GM18499 (cell line): Measurements from ENCODE around the gene ABLIM3.

ENCODE experiments used
- ATAC-seq: cut with Tn5 transposase; IDR thresholded peaks from one replicate; pipeline ENCODE4 v1.9.1; 2021; ENCODE audit warnings: moderate number of reproducible peaks; ENCODE audit not compliant: insufficient read depth, unreplicated experiment

The ABLIM3 gene

DNA sequence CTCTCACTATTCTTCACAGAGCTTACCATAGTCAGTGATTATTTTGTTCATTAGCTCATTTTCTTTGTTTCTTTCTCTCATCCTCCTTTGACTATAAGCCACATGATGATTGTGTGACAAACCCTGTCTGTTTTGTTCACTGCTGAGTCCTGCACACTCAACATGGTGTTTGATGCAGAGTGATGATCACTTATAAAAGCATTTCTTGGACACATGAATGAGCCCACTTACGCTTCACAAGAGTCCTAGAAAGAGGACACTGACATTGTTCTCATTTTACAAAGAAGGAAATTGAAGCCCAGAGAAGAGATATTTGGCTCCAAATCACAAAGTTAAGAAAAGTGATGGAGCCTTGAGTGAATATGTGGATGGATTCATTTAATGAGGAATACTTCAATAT is 13.4 kb downstream of the ABLIM3 start:
- no peak for ATAC-seq

- no peak for ATAC-seq
Observed at GRCh38 chr5:149156435-149157083, 15.3 kb downstream of the ABLIM3 start.

DNA sequence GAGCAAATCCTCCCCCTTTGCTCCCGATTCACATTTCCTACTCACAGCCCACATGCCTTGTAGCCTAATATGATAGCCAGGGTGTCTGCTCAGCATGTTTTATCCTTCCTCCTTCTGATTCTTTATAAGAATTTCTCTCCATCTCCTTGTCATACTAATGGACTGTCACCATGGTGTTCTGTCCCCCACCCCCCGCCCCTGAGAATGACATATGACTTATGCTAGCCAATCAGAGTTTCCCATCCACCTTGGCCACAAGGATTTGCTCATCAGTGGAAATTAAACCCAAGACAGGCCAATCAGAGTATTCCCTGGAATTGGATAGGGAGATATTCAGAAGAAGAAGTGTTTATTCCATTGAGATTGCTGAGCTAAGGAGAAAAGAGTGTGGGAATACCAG is 16.0 kb downstream of the ABLIM3 start:
- no peak for ATAC-seq

GRCh38 chr5:149160291-149160787 is 19.0 kb downstream of the ABLIM3 start:
- ATAC-seq = no peak

DNA sequence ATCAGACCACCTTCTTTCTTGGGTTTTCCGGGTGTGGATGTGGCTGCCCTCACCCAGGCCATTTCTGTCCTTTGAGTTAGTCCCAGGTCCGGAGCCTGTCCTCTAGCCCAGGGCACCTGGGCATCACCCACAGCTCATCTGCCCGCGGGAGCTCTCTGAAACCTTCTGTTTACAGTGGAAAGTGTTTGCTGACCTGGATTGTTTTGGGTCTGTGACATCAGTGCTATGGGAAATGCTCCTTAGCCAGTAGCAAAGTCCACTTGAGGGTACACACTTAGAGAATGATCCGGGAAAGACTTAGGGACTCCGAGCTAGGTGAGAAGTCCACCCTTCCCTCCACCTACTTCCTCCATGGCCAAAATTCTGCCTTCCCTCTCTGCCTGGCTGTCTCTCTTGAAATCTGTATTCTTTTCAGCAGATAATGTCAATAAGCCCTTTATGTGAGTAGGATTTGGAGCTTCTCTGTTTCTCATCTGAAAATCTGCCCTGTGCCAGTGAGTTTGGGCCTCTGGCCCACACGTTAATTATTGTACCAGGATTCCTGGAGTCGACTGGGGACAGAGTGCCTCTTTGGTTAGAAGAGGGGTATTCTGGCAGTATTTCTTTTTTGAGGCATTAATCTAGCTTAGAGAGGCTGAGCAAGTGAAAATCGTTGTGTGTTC is 19.9 kb downstream of the ABLIM3 start:
- ATAC-seq = no peak

DNA sequence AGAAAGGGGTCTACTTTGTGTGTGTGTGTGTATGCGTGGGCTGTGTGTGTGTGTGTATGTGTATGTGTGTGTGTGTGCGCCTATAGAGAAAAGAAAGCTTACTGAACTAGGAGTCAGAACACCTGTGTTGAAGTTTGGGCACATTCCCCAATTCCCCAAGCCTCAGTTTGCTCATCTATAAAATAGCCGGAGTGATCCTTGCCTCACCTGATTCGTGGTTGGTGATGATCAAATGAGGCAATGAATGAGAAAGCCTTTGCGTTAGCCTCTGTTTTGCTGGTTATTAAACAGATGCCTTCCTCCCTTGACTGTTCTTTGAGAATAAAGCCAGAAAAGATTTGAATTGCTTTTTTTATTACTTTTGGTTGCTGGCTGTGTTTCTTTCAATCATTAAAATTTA is 20.6 kb downstream of the ABLIM3 start:
- ATAC-seq = no peak

- ATAC-seq = peak; percentile 92
Observed at GRCh38 chr5:149162401-149163084, 21.2 kb downstream of the ABLIM3 start.

DNA sequence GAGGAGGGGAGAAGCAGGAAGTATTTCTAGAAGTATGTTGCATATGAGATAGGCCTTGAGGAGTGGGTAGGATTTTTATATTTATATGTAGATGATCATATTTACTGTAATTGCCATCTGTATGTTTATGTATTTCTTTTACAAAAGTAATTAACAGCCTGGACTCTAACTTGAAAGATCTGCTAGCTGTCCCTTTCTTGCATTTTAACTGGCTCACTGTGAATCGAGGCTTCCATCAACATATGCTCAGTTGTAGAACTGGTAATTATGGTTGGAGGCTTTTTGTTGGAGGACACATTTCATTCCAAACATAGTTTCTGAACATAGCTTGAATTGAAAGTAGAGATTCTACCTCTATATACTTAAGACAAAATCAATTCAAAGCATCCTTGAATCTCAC is 23.4 kb downstream of the ABLIM3 start:
- ATAC-seq = no peak

- no peak for ATAC-seq
Observed at GRCh38 chr5:149166128-149166527, 24.8 kb downstream of the ABLIM3 start.

DNA sequence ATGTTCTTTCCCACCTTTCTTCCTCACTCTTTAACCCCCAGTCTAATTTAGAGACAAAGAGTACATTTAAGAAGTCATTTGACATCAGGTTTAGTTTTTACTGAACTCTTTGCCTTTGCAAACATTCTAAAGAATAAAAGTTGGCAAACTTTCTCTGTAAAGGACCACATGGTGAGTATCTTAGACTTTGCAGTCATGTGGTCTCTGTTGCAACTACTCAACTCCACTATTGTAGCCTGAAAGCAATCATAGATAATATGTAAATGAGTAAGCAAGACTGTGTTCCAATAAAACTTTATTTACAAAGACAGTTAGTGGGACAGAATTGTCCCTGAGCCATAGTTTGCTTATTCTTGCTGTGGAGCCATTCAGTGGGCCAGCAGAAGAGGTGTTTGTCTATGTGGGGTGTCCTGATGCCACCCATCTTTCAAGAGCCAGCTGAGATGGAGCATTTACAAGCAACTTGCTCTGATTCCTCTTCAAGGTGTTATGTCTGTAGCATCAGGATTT is 25.4 kb downstream of the ABLIM3 start:
- ATAC-seq = no peak

- no peak for ATAC-seq
Observed at GRCh38 chr5:149168276-149168906, 27.1 kb downstream of the ABLIM3 start.

DNA sequence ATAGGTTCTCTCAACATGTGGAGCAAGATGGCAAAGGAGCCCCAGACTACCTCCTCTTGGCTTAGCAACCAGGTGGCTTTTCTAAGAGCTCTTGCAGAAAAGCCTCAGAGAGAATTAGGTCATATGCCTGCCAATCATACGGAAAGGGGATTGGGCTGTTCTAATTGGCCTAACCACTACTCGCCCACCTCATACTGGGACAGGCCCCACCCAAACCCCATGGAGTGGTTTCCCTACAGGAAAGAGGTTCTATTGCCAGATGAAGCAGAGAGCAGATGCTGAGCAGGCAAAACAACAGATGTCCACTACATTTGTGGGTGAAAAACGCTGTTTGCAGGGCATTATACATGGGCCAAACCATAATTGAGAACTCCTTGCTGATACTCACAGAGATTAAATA is 29.0 kb downstream of the ABLIM3 start:
- no peak for ATAC-seq

DNA sequence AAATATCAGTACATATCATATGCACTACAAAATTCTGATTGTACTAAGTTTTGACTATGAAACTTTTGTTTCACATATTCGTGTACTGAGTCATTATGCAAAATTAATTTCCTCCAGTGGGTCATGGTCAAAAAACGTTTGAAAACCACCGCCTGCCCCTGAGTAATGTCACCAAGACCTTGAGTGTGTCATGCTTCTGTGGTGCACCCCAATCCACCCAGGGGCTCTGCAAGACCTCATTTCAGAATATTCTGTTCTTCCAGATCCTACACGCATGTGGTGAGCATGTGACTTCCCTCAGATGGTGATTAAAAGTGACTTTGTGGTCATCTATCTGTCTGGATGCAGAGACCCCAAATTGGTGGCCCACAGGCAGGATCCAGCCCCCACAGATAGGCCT is 31.0 kb downstream of the ABLIM3 start:
- ATAC-seq = peak; percentile 92

DNA sequence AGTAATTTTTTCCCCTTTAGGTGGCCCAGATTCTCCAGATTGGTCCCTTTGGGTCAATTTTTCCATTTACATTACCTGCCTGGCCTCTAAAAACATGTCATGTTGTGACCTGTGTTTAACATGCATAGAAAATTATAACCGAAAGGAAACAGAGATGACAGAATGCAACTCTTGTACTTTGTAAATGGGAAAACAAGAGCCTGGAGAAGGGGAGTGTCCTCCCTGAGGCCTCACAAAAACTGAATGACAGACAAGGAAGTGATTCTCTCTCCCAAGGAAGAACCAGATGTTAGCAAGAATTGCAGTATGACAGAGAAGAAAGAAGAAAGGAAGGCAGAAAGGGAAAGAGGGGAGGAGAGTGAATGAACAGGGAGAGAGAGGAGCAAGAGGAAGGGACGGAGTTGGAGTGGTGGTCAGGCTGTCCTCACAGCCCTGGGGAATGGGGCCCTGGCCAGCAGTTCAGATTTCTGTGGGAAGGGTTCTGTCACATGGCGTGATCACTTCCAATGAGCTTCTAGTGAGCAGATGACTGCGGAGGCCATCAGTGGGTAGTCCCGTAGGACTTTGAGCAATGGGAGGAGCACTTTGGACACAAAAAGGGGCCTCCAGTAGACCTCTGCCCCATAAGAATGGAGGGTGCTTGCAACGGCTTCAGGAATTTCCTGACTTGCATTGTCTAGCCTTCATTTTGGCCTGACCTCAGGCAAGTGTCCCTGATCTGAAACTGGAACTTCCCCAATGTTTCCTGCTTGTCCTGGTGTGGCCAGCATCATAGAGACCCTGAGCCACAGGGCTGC is 31.6 kb downstream of the ABLIM3 start:
- no peak for ATAC-seq

DNA sequence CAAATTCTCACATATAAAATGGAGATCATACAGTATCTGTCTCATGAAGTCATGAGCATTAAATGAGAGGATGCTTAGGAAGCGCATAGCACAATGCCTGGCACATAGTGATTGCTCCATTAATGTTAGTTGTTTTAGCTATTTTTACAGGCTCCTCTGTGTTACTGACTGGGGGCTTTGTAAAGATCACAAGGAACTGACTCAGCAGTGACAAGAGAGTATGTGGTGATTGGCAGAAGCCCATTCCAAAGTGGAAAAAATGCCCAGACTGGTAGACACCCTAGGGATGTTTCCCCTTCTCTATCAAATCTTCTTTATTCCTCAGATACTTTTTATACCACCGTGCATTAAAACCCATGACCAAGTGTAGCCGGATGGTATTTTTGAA is 33.5 kb downstream of the ABLIM3 start:
- ATAC-seq = no peak

DNA sequence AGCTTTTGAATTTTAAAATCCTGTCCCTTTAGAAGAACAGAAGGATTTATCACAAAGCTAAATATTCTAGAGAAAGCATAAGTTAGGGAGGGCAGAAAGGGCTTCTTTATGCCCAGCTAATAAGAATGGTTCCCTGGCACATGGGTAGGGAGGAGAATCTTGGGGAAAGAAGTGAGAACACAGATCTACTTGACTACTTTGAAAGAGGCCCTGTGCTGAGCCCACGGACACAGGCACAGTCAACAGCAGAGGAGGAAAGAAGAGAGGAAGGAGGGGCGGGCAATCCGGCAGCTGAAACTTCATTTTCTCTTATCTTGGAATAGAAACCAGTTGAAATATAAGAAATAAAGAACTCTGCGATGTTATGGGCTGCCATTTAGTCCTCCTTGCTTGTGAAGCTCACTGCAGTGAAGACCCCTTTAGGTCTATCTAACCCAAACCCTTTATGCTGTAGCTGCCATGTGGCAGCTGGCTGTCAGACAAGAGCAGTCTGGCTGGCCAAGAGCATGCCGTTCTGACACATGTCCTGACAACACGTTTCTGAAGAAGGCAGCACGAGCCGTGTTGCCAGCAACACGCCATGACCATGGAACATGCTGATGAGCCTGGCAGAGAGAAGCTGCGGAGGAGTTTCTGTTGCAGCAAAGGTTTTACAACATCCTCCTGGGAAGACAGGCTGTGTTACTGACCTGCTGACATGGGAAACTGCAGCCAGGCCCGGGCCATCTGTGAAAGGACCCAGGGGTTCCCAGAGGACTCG is 34.2 kb downstream of the ABLIM3 start:
- ATAC-seq = no peak

DNA sequence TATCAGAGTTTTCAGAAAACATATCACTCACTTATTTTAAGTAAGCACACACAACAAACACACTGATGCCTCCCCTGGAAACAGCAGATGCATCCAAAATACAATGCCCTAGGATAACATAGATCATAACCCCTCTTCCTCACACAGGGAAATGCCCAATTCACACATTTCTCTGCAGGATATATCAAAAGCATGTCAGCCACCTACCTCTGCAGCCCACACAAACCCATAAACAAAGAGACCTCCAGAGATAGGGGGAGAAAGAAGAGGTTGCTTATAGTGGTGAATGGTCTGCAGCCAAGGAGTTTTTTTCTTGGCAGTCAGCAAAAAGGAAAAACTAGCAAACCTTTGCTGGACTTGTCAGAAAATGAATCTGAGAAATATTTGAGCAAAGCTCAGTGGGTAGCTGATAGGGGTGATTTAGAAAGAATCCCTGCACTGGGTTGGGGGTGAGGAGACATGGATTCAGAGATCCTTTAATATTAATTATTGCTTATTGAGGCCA is 36.1 kb downstream of the ABLIM3 start:
- no peak for ATAC-seq

GRCh38 chr5:149177911-149178565 is 36.7 kb downstream of the ABLIM3 start:
- no peak for ATAC-seq

DNA sequence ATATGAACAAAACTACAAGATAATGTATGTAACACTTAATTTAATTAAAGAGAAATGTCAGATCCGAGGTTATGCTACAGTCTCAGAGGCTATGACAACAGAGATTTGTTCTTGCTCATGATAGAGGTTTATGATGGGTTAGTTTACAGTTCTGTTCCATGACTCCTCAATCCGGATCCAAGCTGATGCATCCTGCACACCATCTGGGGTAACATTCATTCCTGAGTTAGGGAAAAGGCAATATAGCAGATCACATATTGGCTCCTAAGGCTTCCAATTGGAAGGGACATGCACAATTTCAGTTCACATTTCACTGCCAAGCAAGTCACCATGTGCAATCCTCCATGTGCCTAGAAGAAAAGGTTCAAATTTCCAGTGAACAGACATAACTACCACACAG is 40.4 kb downstream of the ABLIM3 start:
- no peak for ATAC-seq
